Measurements from ENCODE around the gene RBKS.

DNA sequence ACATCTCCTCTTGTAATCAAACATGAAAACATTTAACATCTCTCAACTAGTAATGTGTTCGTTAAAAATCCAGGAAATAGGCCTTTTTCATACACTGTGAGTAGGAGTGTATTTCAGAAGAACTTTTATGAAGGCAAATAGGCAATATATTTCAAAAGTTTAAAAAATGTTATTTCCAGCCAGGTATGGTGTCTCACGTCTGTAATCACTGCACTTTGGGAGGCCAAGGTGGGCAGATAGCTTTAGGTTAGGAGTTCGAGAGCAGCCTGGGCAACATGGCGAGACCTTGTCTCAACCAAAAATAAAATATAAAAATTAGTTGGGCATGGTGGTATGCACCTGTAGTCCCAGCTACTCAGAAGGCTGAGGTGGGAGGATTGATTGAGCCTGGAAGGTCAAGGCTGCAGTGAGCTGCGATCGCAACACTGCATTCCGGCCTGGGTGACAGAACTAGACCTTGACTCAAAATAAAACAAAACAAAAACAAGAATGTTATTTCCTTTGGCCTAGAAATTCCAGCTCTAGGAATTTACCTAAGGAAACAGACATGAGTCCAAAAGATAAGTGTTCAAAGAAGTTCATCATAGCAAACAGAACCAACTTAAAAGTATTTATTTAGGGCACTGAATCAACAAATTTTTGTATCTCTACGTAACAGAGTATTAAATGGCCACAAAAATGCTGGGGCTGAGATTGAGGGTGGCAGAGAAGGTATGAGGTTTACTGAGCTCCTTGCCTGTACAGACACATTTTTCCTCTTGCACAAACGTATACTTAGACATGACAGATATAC is 14.9 kb downstream of the RBKS start:
- TF ChIP-seq, protein P1, sequence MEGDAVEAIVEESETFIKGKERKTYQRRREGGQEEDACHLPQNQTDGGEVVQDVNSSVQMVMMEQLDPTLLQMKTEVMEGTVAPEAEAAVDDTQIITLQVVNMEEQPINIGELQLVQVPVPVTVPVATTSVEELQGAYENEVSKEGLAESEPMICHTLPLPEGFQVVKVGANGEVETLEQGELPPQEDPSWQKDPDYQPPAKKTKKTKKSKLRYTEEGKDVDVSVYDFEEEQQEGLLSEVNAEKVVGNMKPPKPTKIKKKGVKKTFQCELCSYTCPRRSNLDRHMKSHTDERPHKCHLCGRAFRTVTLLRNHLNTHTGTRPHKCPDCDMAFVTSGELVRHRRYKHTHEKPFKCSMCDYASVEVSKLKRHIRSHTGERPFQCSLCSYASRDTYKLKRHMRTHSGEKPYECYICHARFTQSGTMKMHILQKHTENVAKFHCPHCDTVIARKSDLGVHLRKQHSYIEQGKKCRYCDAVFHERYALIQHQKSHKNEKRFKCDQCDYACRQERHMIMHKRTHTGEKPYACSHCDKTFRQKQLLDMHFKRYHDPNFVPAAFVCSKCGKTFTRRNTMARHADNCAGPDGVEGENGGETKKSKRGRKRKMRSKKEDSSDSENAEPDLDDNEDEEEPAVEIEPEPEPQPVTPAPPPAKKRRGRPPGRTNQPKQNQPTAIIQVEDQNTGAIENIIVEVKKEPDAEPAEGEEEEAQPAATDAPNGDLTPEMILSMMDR (IDR thresholded peaks at IDR 0.05): no peak
- no peak for TF ChIP-seq POLR2A (IDR thresholded peaks at IDR 0.05)
